Endothelial cell (in vitro differentiated cells): Measurements from ENCODE around the gene RPAP3. TPM values are rescaled to one million over a fixed set of nuclear protein-coding genes. Genes with fewer than 3 reads are reported as not detected.
A peak's percentile ranks its signal among the peaks of the same experiment; 100 is the strongest.

ENCODE experiments used
- DNase-seq: peaks from one replicate; pipeline ENCODE4 v3.0.0; 2021; ENCODE audit warnings: low spot score
- H3K27ac Mint-ChIP-seq: one replicate; pipeline ENCODE4 v1.8.0; 2021; ENCODE audit warnings: mixed read lengths, inconsistent platforms; ENCODE audit not compliant: unreplicated experiment
- H3K27me3 Mint-ChIP-seq: one replicate; pipeline ENCODE4 v1.8.0; 2021; ENCODE audit warnings: mild to moderate bottlenecking, moderate library complexity, mixed read lengths, inconsistent platforms; ENCODE audit not compliant: unreplicated experiment
- H3K36me3 Mint-ChIP-seq: one replicate; pipeline ENCODE4 v1.8.0; 2021; ENCODE audit warnings: mild to moderate bottlenecking, low read depth, mixed read lengths, inconsistent platforms; ENCODE audit not compliant: unreplicated experiment
- H3K4me1 Mint-ChIP-seq: one replicate; pipeline ENCODE4 v1.8.0; 2021; ENCODE audit warnings: mild to moderate bottlenecking, mixed read lengths, inconsistent platforms; ENCODE audit not compliant: unreplicated experiment
- H3K4me3 Mint-ChIP-seq: one replicate; pipeline ENCODE4 v1.8.0; 2021; ENCODE audit warnings: mild to moderate bottlenecking, mixed read lengths, inconsistent platforms; ENCODE audit not compliant: unreplicated experiment
- H3K9me3 Mint-ChIP-seq: one replicate; pipeline ENCODE4 v1.8.0; 2021; ENCODE audit warnings: mixed read lengths, inconsistent platforms; ENCODE audit not compliant: unreplicated experiment
- CTCF ChIP-seq: fragments of 200-600 bp; sonication (generic); IDR thresholded peaks from one replicate; pipeline ENCODE4 v1.5.0; 2021; ENCODE audit warnings: antibody characterized with exemption; ENCODE audit not compliant: unreplicated experiment
- total RNA-seq: library from RNA; stranded (reverse); fragmentation: NEBNext Ultra II Directional; extraction: Animal tissue kit (Norgen Biotek cat#: 25700); gene quantifications from one replicate; pipeline ENCODE4 v1.2.1, GENCODE V29; 2021; ENCODE audit not compliant: unreplicated experiment

Gene RPAP3
- total RNA-seq, 1 donor from 2014 or later: 36.8 TPM

- no peak for TF ChIP-seq CTCF
- Mint-ChIP-seq H3K27ac (no peak overlapping the region), H3K4me1 (peaks cover 19% of the 10 kb centered on the region), H3K9me3 (no peaks in the 10 kb centered on the region), H3K27me3 (peaks cover 12% of the 10 kb centered on the region), H3K4me3 (no peak overlapping the region), H3K36me3 (peaks cover 18% of the 10 kb centered on the region)
- DNase-seq: no peak
Observed at GRCh38 chr12:47730341-47730744, 24.5 kb upstream of the RPAP3 start.

GRCh38 chr12:47729233-47729632 lies 23.4 kb upstream of the RPAP3 start:
- peaks cover 17% of the 10 kb centered on the region for H3K27me3 Mint-ChIP-seq

GRCh38 chr12:47725893-47726292 lies 20.1 kb upstream of the RPAP3 start:
- no peak overlapping the region for H3K4me3 Mint-ChIP-seq
- TF ChIP-seq CTCF: no peak
- peaks cover 6% of the 10 kb centered on the region for H3K4me1 Mint-ChIP-seq
- H3K27ac Mint-ChIP-seq: no peak overlapping the region
- no peak for DNase-seq
- peaks cover 12% of the 10 kb centered on the region for H3K27me3 Mint-ChIP-seq
- peaks cover 14% of the 10 kb centered on the region for H3K36me3 Mint-ChIP-seq
- H3K9me3 Mint-ChIP-seq: no peaks in the 10 kb centered on the region

More at GRCh38 chr12:47729233-47729632, 23.4 kb upstream of the RPAP3 start:
- no peak overlapping the region for H3K27ac Mint-ChIP-seq
- peaks cover 15% of the 10 kb centered on the region for H3K36me3 Mint-ChIP-seq
- peaks cover 8% of the 10 kb centered on the region for H3K4me1 Mint-ChIP-seq
- H3K9me3 Mint-ChIP-seq: no peaks in the 10 kb centered on the region
- TF ChIP-seq CTCF: no peak
- no peak overlapping the region for H3K4me3 Mint-ChIP-seq
- DNase-seq: no peak

GRCh38 chr12:47725091-47725772 lies 19.4 kb upstream of the RPAP3 start, which contains the start of gene ENDOU:
Gene ENDOU (minus strand): TSS chr12:47725490. CDS start chr12:47725413, 77 bp downstream.
- H3K4me1 Mint-ChIP-seq: peaks cover 6% of the 10 kb centered on the region
- H3K36me3 Mint-ChIP-seq: peaks cover 14% of the 10 kb centered on the region
- H3K4me3 Mint-ChIP-seq: no peak within 1 kb of the TSS
- H3K27ac Mint-ChIP-seq: no peak within 1 kb of the TSS
- no peak for DNase-seq
- no peaks in the 10 kb centered on the region for H3K9me3 Mint-ChIP-seq
- peaks cover 12% of the 10 kb centered on the region for H3K27me3 Mint-ChIP-seq
- TF ChIP-seq CTCF: no peak

GRCh38 chr12:47722941-47723631 lies 17.3 kb upstream of the RPAP3 start:
- TF ChIP-seq CTCF: no peak
- peaks cover 17% of the 10 kb centered on the region for H3K27me3 Mint-ChIP-seq
- peaks cover 18% of the 10 kb centered on the region for H3K4me1 Mint-ChIP-seq
- H3K36me3 Mint-ChIP-seq: peaks cover 9% of the 10 kb centered on the region
- H3K9me3 Mint-ChIP-seq: no peaks in the 10 kb centered on the region
- DNase-seq: no peak
- H3K27ac Mint-ChIP-seq: no peak overlapping the region
- H3K4me3 Mint-ChIP-seq: peak overlapping the region; percentile 11
